GM10248 (cell line): ENCODE results near the gene GTF2A1.
A peak's percentile ranks its signal among the peaks of the same experiment; 100 is the strongest.

Experiments used
- CTCF ChIA-PET: fragments of 300-600 bp; sonication (Branson Sonifier 250); formaldehyde crosslinking; extraction: SDS; loops from one replicate; lab custom pipeline; 2021; ENCODE audit warnings: antibody characterized with exemption; lab: Yijun Ruan, JAX
- POLR2A ChIA-PET: fragments of 350-650 bp; sonication (Branson Sonifier 250); formaldehyde crosslinking; extraction: SDS; loops from one replicate; lab custom pipeline; 2020; ENCODE audit warnings: antibody characterized with exemption; lab: Yijun Ruan, JAX
- DNase-seq: peaks from one replicate; pipeline ENCODE4 v3.0.0; 2012; ENCODE audit errors: extremely low spot score
- CTCF ChIP-seq: IDR thresholded peaks from 2 replicates; pipeline ENCODE4 v1.5.1; 2012; ENCODE audit warnings: mild to moderate bottlenecking, low read depth; ENCODE audit errors: extremely low read depth, missing control alignments, control extremely low read depth

Gene GTF2A1

GRCh38 chr14:81222126-81222525 lies 1.4 kb upstream of the GTF2A1 start:
- DNase-seq = no peak
- ChIA-PET POLR2A (no interaction called here), CTCF (interaction anchor here (1.5 to 1.9 kb wide), 2 partner anchors 11 to 15 kb away, joined by 4 to 5 read pairs; no protein-coding TSS in a partner anchor)
- TF ChIP-seq CTCF = no peak

- no peak for TF ChIP-seq CTCF
- ChIA-PET POLR2A (interaction anchor here (0.9 to 1.2 kb wide), 6 partner anchors 10 to 292 kb away, joined by 3 to 5 read pairs (median 4); no protein-coding TSS in a partner anchor), CTCF (interaction anchor here (0.8 to 1.9 kb wide), 7 partner anchors 11 to 265 kb away, joined by 3 to 6 read pairs (median 5); no protein-coding TSS in a partner anchor)
- no peak for DNase-seq
Measured at GRCh38 chr14:81221579-81222102, 882 bp upstream of the GTF2A1 start.

GRCh38 chr14:81220580-81220829 lies 254 bp downstream of the GTF2A1 start:
- ChIA-PET CTCF (interaction anchor here (1.2 to 1.8 kb wide), 2 partner anchors 49 to 244 kb away, joined by 3 to 6 read pairs; no protein-coding TSS in a partner anchor), POLR2A (interaction anchor here (0.5 to 1.2 kb wide), 23 partner anchors 9 to 438 kb away, joined by 3 to 8 read pairs (median 4); partner anchors contain the start of genes CEP128 and SEL1L)
- no peak for DNase-seq
- no peak for TF ChIP-seq CTCF

- DNase-seq = peak; percentile 29
- no peak for TF ChIP-seq CTCF
- ChIA-PET POLR2A (interaction anchor here (0.5 to 1.2 kb wide), 15 partner anchors 24 to 314 kb away, joined by 3 to 8 read pairs (median 4); partner anchors contain the start of genes CEP128 and SEL1L), CTCF (interaction anchor here (0.8 to 1.8 kb wide), 6 partner anchors 9 to 245 kb away, joined by 3 to 6 read pairs (median 4); no protein-coding TSS in a partner anchor)
Measured at GRCh38 chr14:81219759-81220579, 790 bp downstream of the GTF2A1 start.

GRCh38 chr14:81219210-81219758 lies 1.5 kb downstream of the GTF2A1 start:
- peak; percentile 81 for DNase-seq
- TF ChIP-seq CTCF = no peak
- ChIA-PET CTCF (interaction anchor here (0.8 to 1.5 kb wide), 5 partner anchors 9 to 232 kb away, joined by 3 to 4 read pairs (median 4); no protein-coding TSS in a partner anchor), POLR2A (interaction anchor here (0.6 to 1.0 kb wide), 6 partner anchors 17 to 314 kb away, joined by 3 to 7 read pairs (median 4); partner anchors contain the start of gene SEL1L)

- TF ChIP-seq CTCF = peak; percentile 43
- POLR2A ChIA-PET = no interaction called here
- no peak for DNase-seq
- CTCF ChIA-PET = interaction anchor here (0.9 to 2.5 kb wide), 10 partner anchors 8 to 257 kb away, joined by 3 to 9 read pairs (median 3); partner anchors contain the start of gene TSHR
Measured at GRCh38 chr14:81211844-81212243, 8.9 kb downstream of the GTF2A1 start.
